SK-N-SH treated with all-trans-retinoic acid at 6 μM for 48 hours (cell line): Measurements from ENCODE around the gene TMEM82.

ENCODE experiments used
- ARNTL ChIP-seq: fragments of 450-650 bp; formaldehyde crosslinking; IDR thresholded peaks from 2 replicates; pipeline ENCODE4 v1.5.0; 2020; ENCODE audit warnings: low read depth, mild to moderate bottlenecking, moderate library complexity, borderline replicate concordance
- BACH2 ChIP-seq: fragments of 250-450 bp; sonication (Bioruptor Pico); IDR thresholded peaks from 2 replicates; pipeline ENCODE4 v1.9.0; 2021; ENCODE audit warnings: mild to moderate bottlenecking, borderline replicate concordance
- CREB5 ChIP-seq: fragments of 250-450 bp; sonication (Bioruptor Pico); IDR thresholded peaks from 2 replicates; pipeline ENCODE4 v1.5.1; 2020; ENCODE audit warnings: low read depth, mild to moderate bottlenecking, moderate library complexity
- GLIS3 ChIP-seq: fragments of 250-450 bp; sonication (Bioruptor Pico); IDR thresholded peaks from 2 replicates; pipeline ENCODE4 v1.5.0; 2020; ENCODE audit warnings: mild to moderate bottlenecking, moderate library complexity
- ISL1 ChIP-seq: fragments of 250-450 bp; sonication (Bioruptor Pico); IDR thresholded peaks from 2 replicates; pipeline ENCODE4 v2.1.2; 2022; ENCODE audit warnings: mild to moderate bottlenecking, moderate library complexity
- OSR1 ChIP-seq: fragments of 250-450 bp; sonication (Bioruptor Pico); IDR thresholded peaks from 2 replicates; pipeline ENCODE4 v1.8.0; 2022; ENCODE audit warnings: moderate library complexity, mild to moderate bottlenecking, inconsistent platforms
- PATZ1 ChIP-seq: fragments of 250-450 bp; sonication (Bioruptor Pico); IDR thresholded peaks from 2 replicates; pipeline ENCODE4 v1.8.0; 2020; ENCODE audit warnings: mild to moderate bottlenecking, moderate library complexity, borderline replicate concordance
- SNAI2 ChIP-seq: fragments of 250-450 bp; sonication (Bioruptor Pico); IDR thresholded peaks from 2 replicates; pipeline ENCODE4 v1.5.0; 2020; ENCODE audit warnings: mild to moderate bottlenecking, moderate library complexity
- TCF4 ChIP-seq: fragments of 250-450 bp; sonication (Bioruptor Pico); IDR thresholded peaks from 2 replicates; pipeline ENCODE4 v1.8.0; 2021; ENCODE audit warnings: mild to moderate bottlenecking, moderate library complexity, borderline replicate concordance
- TOX ChIP-seq: fragments of 250-450 bp; sonication (Bioruptor Pico); IDR thresholded peaks from 2 replicates; pipeline ENCODE4 v1.8.0; 2021; ENCODE audit warnings: mild to moderate bottlenecking, moderate library complexity, borderline replicate concordance
- ZFP3 ChIP-seq: fragments of 250-450 bp; sonication (Bioruptor Pico); IDR thresholded peaks from 2 replicates; pipeline ENCODE4 v1.5.0; 2020; ENCODE audit warnings: mild to moderate bottlenecking, moderate library complexity

- TF ChIP-seq CREB5 (no peak), PATZ1 (CRISPR knock-in tag) (no peak), TOX (CRISPR knock-in tag) (no peak), ARNTL (CRISPR knock-in tag) (no peak), SNAI2 (CRISPR knock-in tag) (no peak), TCF4 (CRISPR knock-in tag) (no peak), ISL1 (no peak), OSR1 (CRISPR knock-in tag) (no peak), BACH2 (no peak), ZFP3 (CRISPR knock-in tag) (no peak), GLIS3 (CRISPR knock-in tag) (no peak)
Observed at GRCh38 chr1:15701784-15702183, 40.5 kb upstream of the TMEM82 start.
